Measurements from ENCODE around the gene RASGRF1. TPM values are rescaled to one million over a fixed set of nuclear protein-coding genes. Genes with fewer than 3 reads are reported as not detected.

Gene RASGRF1
- total and polyA plus RNA-seq, 8 donors, result 0.10 to 3.8 (median 1.2) TPM; not detected in 4

DNA sequence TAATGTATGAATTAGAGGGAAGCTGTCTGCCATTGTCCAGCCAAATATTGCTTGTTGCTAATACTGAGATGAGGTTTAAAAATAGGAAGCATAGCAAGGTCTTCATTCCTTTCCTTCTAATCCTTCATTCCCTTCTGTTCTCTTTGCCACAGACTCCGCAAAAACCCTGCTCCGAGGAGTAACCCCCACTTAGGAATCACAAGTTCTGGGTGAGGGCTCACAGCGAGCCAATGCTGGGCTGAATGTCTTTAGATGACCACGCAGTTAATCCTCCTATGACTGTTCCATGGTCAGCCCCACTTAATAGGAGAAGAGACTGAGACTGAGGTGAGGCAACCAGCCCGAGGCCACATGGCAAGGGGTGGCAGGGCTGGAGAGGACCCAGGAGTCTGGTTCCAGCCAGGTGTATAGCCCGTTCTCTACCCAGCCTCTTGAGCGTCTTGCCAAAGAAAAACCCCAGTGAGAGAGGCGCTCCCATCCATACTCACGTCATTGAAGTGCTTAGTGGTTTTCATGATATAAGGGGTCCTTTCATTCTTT is 100.8 kb downstream of the RASGRF1 start:
- TF ChIP-seq, protein P1, sequence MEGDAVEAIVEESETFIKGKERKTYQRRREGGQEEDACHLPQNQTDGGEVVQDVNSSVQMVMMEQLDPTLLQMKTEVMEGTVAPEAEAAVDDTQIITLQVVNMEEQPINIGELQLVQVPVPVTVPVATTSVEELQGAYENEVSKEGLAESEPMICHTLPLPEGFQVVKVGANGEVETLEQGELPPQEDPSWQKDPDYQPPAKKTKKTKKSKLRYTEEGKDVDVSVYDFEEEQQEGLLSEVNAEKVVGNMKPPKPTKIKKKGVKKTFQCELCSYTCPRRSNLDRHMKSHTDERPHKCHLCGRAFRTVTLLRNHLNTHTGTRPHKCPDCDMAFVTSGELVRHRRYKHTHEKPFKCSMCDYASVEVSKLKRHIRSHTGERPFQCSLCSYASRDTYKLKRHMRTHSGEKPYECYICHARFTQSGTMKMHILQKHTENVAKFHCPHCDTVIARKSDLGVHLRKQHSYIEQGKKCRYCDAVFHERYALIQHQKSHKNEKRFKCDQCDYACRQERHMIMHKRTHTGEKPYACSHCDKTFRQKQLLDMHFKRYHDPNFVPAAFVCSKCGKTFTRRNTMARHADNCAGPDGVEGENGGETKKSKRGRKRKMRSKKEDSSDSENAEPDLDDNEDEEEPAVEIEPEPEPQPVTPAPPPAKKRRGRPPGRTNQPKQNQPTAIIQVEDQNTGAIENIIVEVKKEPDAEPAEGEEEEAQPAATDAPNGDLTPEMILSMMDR (IDR thresholded peaks at IDR 0.05), result no peak
- TF ChIP-seq POLR2AphosphoS5 (IDR thresholded peaks at IDR 0.05), result no peak
- no peak for TF ChIP-seq POLR2A (IDR thresholded peaks at IDR 0.05)
- WGBS, 5 donors, result 88 to 94% (median 91%) methylated on average over 9 of the region's 9 CpGs
- Histone ChIP-seq H3K27me3 (no peaks in the 10 kb centered on the region), H3K9me3 (no peaks in the 10 kb centered on the region), H3K27ac (peak overlapping the region in 4 of 5 donors; percentile 27 to 83 (median 52)), H3K4me3 (no peak overlapping the region), H3K4me1 (peaks cover 15 to 45% (median 28%) of the 10 kb centered on the region in 4 donors), H3K36me3 (no peaks in the 10 kb centered on the region)
- DNase-seq, result no peak
- intact Hi-C loops (cut with DNase I; ENCODE audit: low total_unique reads), result no loop called here

DNA sequence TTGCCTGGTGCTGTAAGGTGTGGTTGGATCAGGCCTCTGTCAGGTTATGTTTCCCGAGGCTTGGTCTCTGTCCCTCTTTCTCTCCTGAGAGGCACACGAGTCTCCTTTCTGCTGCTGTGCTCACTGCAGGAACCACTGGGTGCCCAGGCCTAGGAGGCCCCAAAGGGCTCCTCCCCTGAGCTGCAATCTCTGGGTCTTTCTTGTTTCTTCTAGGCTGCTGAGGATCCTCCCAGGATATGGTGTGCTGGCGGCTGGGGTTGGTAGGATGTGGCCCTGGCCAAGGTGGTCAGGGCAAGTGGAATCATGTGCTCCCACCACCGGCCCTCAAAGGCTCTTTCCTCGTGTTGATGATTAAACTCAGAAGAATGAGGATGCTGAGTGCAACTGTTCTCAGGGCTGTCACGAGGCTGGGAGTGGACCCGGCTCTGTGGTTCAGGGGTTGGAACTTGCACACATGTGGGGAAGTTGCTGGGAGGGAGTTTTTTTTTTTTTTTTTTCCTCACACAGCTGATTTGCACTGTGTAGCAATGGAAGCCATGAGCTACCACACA is 102.1 kb downstream of the RASGRF1 start:
- DNase-seq, result peak; percentile 64 to 91
- Histone ChIP-seq H3K4me3 (no peak overlapping the region), H3K9me3 (no peaks in the 10 kb centered on the region), H3K27ac (peak overlapping the region in 4 of 5 donors; percentile 27 to 83 (median 70)), H3K27me3 (no peaks in the 10 kb centered on the region), H3K4me1 (peaks cover 15 to 45% (median 28%) of the 10 kb centered on the region in 4 donors), H3K36me3 (no peaks in the 10 kb centered on the region)
- intact Hi-C loops (cut with DNase I; ENCODE audit: low total_unique reads), result no loop called here
- no peak for TF ChIP-seq EP300 (IDR thresholded peaks at IDR 0.05)
- TF ChIP-seq POLR2AphosphoS5 (IDR thresholded peaks at IDR 0.05), result peak in 1 of 3 donors; percentile 82
- TF ChIP-seq, protein P1 (IDR thresholded peaks at IDR 0.05), result no peak
- 17 to 28% (median 23%) methylated on average over 7 of the region's 7 CpGs for WGBS, 5 donors

DNA sequence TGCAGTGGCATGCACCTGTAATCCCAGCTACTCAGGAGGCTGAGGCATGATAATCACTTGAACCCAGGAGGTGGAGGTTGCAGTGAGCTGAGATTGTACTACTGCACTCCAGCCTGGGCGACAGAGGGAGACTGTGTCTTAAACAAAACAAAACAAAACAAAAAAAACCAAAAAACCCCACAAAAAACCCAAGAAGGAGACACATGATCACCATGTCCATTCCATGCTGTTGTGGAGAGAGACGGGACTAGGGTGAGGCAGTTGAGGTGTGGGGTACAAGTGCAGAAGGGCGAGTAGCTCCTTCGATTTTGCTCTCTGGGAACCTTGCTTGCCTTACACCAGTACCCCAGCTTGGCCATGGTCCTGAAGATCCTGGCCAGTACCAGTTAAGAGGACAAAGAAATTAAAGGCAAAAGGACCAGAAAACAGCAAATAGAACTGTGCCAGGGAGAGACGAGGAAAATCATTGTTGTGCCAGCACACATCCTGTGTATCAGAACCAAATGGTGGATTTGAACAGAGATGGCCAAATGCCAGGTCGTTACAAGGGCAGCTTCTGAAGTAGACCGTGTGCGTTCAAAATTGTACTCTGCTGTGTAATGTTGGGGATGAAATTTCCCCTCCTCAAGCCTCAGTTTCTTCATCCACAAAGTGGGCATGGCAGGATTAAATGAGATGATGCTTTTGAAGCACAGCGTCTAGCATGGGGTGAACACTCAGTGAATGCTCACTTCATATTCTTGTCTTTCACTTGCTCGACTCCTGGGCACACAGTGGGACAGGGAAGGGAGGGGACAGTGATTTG is 102.8 kb downstream of the RASGRF1 start:
- TF ChIP-seq POLR2AphosphoS5 (IDR thresholded peaks at IDR 0.05) (no peak), EP300 (IDR thresholded peaks at IDR 0.05) (no peak), POLR2A (IDR thresholded peaks at IDR 0.05) (no peak)
- TF ChIP-seq, protein P1 (IDR thresholded peaks at IDR 0.05), result no peak
- Histone ChIP-seq H3K4me1 (peaks cover 15 to 45% (median 28%) of the 10 kb centered on the region in 4 donors), H3K9me3 (no peaks in the 10 kb centered on the region), H3K27me3 (no peaks in the 10 kb centered on the region), H3K27ac (peak overlapping the region in 4 of 5 donors; percentile 27 to 83 (median 70)), H3K4me3 (no peak overlapping the region), H3K36me3 (no peaks in the 10 kb centered on the region)
- intact Hi-C loops (cut with DNase I; ENCODE audit: low total_unique reads), result no loop called here
- no peak for DNase-seq
- WGBS, 5 donors, result 56 to 75% (median 64%) methylated on average over 10 of the region's 10 CpGs

DNA sequence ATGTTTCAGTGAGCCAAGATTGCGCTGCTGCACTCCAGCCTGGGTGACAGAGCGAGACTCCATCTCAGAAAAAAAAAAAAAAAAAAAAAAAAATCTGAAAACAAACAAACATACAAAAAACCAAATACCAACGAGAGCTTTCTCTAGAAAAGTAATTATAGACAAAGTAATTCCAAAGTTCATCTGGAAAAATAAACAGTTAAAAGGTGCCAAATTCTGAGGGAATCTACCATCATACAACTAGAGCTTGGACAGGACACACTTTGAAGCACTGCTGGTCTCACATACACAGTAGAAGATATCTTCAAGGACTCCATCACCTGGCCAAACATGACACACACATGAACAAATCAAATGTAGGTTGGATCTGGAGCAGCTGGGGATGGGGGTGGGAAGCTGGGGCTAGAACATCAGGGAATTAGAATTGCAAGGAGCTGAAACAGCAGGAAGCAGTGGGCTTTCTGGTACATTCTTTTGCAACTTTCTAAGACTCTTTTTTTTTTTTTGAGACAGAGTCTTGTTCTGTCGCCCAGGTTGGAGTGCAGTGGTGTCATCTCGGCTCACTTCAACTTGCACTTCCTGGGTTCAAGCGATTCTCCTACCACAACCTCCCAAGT is 104.6 kb downstream of the RASGRF1 start:
- no peak for TF ChIP-seq EP300 (IDR thresholded peaks at IDR 0.05)
- Histone ChIP-seq H3K27ac (no peak overlapping the region), H3K36me3 (no peaks in the 10 kb centered on the region), H3K4me1 (peaks cover 15 to 34% (median 25%) of the 10 kb centered on the region in 4 donors), H3K4me3 (no peak overlapping the region), H3K27me3 (no peaks in the 10 kb centered on the region), H3K9me3 (no peaks in the 10 kb centered on the region)
- intact Hi-C loops (cut with DNase I; ENCODE audit: low total_unique reads), result no loop called here
- no peak for DNase-seq
- 68 to 80% (median 73%) methylated on average over 6 of the region's 6 CpGs for WGBS, 5 donors
